Measurements from ENCODE around the gene ENO3.
"Not testable (repeated sequence)": the region's sequence is repeated elsewhere in the genome, so short reads cannot be mapped to it uniquely, and the experiment has no call there.

ENO3 gene

DNA sequence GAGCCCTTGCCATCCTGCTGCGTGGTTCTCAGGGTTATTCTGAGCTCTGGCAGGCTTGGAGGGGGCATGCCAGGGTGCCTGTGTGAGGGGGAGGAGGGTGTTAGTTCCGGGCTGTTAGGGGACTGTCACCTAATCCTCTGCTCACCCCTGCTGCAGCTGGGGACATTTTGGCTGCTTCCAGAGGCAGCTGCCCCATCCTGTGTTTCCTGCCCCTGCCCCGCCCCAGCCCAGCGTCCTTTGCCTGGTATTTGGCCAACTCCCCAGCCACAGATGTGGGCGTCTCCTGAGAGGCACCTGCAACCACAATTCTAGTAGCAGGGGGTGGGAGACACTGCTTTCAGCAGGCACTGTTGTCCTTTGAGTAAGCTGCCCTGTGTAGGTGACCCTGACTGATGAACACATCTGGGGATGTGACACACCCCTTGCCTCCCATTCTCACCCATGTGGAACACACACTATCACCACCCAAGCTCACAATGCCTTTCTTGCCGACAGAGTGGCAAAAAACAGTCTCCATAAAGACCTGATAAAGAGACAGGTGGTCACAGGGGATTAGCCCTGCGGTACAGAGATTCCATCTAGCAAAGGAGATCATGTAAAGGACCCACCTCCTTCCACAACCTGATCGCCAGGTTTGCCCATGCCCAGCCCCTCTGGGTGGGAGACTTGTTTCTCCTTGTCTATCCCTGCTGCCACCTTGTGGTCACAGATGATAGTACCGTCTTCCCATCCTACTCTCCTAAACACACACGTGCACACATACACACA is 47.7 kb upstream of the ENO3 start, which contains the start of gene CHRNE:
TSS of gene CHRNE (minus strand) at position 48 of the 768 bp plus-strand sequence. CDS start at position 13, 35 bp downstream.
- Histone ChIP-seq H3K9me3 (ENCODE audit: control insufficient read depth, insufficient read depth, low read length) (no peaks in the 10 kb centered on the region), H3F3A (ENCODE audit: control insufficient read depth, insufficient read depth) (no peaks in the 10 kb centered on the region), H4K20me1 (ENCODE audit: control insufficient read depth, insufficient read depth, low read depth, low read length) (no peaks in the 10 kb centered on the region; the same call in 1 of the 2 replicates), H3K27me3 (ENCODE audit: control insufficient read depth, low read length) (peaks cover 23% of the 10 kb centered on the region), H3K4me2 (ENCODE audit: low read length) (peak within 1 kb of the TSS; percentile 52), H3K27ac (ENCODE audit: low read depth, low read length) (no peak within 1 kb of the TSS), H3K4me3 (ENCODE audit: low read length) (peak within 1 kb of the TSS; percentile 34; the same call in 1 of the 2 replicates), H3K79me2 (ENCODE audit: control insufficient read depth, low read length) (no peaks in the 10 kb centered on the region), H3K9me2 (replicated peaks; ENCODE audit: control insufficient read depth, low read length) (no peaks in the 10 kb centered on the region), H3K36me3 (ENCODE audit: control insufficient read depth, low read length) (no peaks in the 10 kb centered on the region), H3K4me1 (ENCODE audit: control insufficient read depth, low read length) (peaks cover 32% of the 10 kb centered on the region)
- no peak for TF ChIP-seq EZH2phosphoT487 (IDR thresholded peaks at IDR 0.05; ENCODE audit: borderline replicate concordance, low read length)
- TF ChIP-seq, protein P1, sequence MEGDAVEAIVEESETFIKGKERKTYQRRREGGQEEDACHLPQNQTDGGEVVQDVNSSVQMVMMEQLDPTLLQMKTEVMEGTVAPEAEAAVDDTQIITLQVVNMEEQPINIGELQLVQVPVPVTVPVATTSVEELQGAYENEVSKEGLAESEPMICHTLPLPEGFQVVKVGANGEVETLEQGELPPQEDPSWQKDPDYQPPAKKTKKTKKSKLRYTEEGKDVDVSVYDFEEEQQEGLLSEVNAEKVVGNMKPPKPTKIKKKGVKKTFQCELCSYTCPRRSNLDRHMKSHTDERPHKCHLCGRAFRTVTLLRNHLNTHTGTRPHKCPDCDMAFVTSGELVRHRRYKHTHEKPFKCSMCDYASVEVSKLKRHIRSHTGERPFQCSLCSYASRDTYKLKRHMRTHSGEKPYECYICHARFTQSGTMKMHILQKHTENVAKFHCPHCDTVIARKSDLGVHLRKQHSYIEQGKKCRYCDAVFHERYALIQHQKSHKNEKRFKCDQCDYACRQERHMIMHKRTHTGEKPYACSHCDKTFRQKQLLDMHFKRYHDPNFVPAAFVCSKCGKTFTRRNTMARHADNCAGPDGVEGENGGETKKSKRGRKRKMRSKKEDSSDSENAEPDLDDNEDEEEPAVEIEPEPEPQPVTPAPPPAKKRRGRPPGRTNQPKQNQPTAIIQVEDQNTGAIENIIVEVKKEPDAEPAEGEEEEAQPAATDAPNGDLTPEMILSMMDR (IDR thresholded peaks at IDR 0.05; ENCODE audit: low read depth, low read length, poor library complexity, severe bottlenecking) = peak; percentile 81

DNA sequence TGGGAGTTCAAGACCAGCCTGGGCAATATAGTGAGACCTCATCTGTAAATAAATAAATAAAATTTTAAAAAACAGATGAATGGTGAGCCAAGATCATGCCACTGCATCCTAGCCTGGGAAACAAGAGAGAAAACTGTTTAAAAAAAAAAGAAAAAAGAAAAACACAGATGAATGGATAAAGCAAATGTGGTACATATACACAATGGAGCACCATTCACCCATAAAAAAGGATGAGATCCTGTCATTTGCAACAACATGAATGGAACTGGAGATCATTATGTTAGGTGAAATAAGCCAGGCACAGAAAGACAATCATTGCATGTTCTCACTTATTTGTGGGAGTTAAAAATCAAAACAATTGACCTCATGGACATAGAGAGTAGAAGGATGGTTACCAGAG is 44.3 kb upstream of the ENO3 start:
- H3K36me3 ChIP-seq (ENCODE audit: control insufficient read depth, low read length); H3K27ac ChIP-seq (ENCODE audit: low read depth, low read length); H3K4me3 ChIP-seq (ENCODE audit: low read length); H3K27me3 ChIP-seq (ENCODE audit: control insufficient read depth, low read length); H3K79me2 ChIP-seq (ENCODE audit: control insufficient read depth, low read length); H4K20me1 ChIP-seq (ENCODE audit: control insufficient read depth, insufficient read depth, low read depth, low read length); H3K4me2 ChIP-seq (ENCODE audit: low read length); H3K9me3 ChIP-seq (ENCODE audit: control insufficient read depth, insufficient read depth, low read length); H3F3A ChIP-seq (ENCODE audit: control insufficient read depth, insufficient read depth); H3K9me2 ChIP-seq (replicated peaks; ENCODE audit: control insufficient read depth, low read length): not testable (repeated sequence)
- peaks cover 23% of the 10 kb centered on the region for H3K4me1 ChIP-seq (ENCODE audit: control insufficient read depth, low read length)

DNA sequence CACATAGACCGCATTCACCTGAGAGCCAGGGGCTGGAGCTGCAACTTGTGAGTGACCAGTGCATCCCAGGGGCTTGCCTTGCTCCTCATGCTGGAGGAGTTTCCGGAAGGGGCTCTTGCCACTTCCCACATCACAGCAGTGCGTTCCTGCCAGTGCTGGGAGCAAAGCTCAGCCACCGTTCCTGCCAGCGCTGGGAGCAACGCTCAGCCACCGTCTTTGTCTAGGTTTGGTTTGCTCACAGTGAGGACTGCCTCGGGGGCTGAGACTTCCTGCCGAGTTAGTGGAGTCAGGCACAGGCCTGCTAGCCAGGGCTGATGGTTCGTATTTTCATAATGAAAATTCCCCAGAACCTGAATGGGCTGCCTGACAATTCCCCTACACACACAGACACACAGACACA is 42.6 kb upstream of the ENO3 start:
- Histone ChIP-seq H3K4me3 (ENCODE audit: low read length) (no peak overlapping the region), H3K9me2 (replicated peaks; ENCODE audit: control insufficient read depth, low read length) (no peaks in the 10 kb centered on the region), H3K9me3 (ENCODE audit: control insufficient read depth, insufficient read depth, low read length) (no peaks in the 10 kb centered on the region), H3K79me2 (ENCODE audit: control insufficient read depth, low read length) (no peaks in the 10 kb centered on the region), H3K36me3 (ENCODE audit: control insufficient read depth, low read length) (no peaks in the 10 kb centered on the region), H3K4me2 (ENCODE audit: low read length) (no peak overlapping the region), H3K4me1 (ENCODE audit: control insufficient read depth, low read length) (peaks cover 17% of the 10 kb centered on the region), H4K20me1 (ENCODE audit: control insufficient read depth, insufficient read depth, low read depth, low read length) (no peaks in the 10 kb centered on the region), H3K27me3 (ENCODE audit: control insufficient read depth, low read length) (peaks cover 8% of the 10 kb centered on the region; the same call in 1 of the 2 replicates), H3K27ac (ENCODE audit: low read depth, low read length) (no peak overlapping the region), H3F3A (ENCODE audit: control insufficient read depth, insufficient read depth) (no peaks in the 10 kb centered on the region)
- no peak for TF ChIP-seq EZH2phosphoT487 (IDR thresholded peaks at IDR 0.05; ENCODE audit: borderline replicate concordance, low read length)
- TF ChIP-seq, protein P1 (IDR thresholded peaks at IDR 0.05; ENCODE audit: low read depth, low read length, poor library complexity, severe bottlenecking) = no peak
